ENCODE measurements around the gene ARHGAP27.

ARHGAP27 gene

GRCh38 chr17:45430006-45430737 is 2.5 kb downstream of the ARHGAP27 start:
- no peak for DNase-seq

- DNase-seq: no peak
These were observed 3.2 kb downstream of the ARHGAP27 start for GRCh38 chr17:45429339-45430005.

DNA sequence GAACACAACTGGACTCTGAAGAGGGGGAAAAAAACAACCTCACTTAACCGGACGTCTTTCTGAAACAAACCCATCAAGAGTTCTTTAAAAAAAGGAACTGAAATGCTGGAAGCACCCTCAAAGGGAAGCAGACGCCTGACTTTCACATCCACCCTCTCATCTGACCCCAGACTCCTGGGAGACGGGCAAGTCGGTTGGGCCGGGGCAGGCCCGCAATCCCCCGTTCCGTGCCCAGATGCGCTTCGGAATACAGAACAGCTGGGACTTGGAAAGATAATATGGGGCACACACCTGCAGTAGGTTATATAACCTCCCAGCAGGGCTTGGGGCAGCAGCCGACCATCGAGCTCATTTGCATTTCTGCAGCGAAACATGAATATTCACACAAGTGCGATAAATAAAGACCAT is 3.7 kb downstream of the ARHGAP27 start:
- peak; percentile 68 to 72 for DNase-seq

DNA sequence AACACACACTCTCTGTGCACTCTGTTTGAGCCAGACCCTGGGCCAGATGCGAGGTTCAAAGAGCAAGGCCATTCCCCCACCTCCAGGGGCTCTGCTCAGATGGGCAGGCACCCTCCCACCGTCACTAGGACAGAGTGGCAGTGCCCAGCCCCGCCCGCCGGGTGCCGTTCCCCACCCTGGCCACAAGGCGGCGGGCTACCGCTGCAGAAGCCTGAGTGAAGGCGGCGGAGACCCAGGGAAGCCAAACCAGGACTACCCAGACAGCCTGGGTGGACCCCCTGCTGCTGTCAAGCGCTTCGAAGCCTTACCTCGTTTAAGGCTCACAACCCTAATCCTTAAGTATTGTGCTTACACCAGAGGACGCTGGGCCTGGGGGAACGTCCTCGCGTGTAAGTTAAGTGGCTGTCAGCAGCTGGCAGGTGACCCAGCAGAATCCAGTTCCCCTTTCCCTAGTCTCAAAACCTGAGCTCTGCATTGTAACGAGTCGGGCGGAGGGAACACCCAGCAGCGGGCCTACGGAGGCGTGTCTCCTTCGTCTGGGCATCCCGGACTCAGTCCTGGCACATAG is 4.5 kb downstream of the ARHGAP27 start:
- DNase-seq: peak; percentile 63 to 80

GRCh38 chr17:45427181-45427835 is 5.4 kb downstream of the ARHGAP27 start:
- DNase-seq: no peak

DNA sequence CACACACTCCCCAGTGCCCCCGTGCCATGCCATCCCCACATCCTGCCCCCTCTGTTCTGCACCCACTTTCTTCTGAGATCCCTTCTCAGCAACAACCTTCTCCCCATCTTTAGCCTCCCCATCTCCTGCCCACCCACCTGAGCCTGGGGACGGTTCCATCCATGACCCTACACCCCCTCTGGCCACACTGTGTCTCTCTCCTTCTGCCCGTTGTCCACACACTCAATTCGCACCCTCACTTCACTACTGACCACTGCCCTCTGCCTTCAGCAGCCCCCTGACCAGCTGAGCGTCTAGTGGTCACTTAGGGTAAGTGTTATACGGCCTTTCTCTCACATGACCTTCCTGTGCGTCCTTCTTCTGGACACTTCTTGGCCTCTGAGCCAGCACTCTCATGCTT is 6.1 kb downstream of the ARHGAP27 start:
- DNase-seq: no peak

DNA sequence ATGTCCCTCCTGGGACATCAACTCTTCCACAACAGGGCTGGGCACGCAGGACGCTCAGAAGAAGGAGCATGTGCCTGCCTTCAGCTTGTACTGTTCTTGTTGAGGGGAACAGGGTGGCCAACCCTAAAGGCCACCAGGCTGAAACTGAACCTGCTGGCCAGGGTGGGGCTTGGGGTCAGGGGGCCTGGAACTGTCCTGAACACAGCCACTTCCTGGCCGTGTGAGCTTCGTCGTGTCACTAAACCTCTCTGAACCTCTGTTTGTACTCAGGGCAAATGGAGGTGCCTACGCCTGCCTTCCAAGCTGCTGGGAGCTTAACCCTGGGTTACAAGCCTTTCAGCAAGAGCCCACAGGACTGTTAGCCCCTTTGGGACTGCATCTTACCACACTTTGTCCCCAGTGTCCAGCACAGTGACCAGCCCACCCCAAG is 6.7 kb downstream of the ARHGAP27 start:
- no peak for DNase-seq

- DNase-seq: peak in 1 of 2 donors; percentile 48
These were observed 7.3 kb downstream of the ARHGAP27 start for GRCh38 chr17:45425125-45425983.

GRCh38 chr17:45424769-45425124 is 7.9 kb downstream of the ARHGAP27 start:
- no peak for DNase-seq

DNA sequence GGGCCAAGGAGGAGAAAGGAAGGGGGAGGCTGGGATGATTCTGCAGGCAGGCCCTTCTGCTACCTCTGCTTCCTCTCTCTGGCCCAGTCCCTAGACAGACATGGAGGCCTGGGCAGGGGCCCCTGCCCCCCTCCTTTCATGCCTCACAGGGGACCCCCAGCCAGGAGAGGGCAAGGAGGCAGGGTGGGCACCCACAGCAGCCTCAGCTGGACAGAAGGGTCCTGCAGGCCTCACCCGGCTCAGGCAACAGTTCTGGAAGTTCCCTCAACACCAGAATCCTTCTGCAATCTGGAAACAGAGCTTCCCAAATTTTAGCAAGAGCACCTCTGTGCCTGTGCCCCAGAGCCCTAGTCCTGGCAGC is 8.7 kb downstream of the ARHGAP27 start:
- no peak for DNase-seq

DNA sequence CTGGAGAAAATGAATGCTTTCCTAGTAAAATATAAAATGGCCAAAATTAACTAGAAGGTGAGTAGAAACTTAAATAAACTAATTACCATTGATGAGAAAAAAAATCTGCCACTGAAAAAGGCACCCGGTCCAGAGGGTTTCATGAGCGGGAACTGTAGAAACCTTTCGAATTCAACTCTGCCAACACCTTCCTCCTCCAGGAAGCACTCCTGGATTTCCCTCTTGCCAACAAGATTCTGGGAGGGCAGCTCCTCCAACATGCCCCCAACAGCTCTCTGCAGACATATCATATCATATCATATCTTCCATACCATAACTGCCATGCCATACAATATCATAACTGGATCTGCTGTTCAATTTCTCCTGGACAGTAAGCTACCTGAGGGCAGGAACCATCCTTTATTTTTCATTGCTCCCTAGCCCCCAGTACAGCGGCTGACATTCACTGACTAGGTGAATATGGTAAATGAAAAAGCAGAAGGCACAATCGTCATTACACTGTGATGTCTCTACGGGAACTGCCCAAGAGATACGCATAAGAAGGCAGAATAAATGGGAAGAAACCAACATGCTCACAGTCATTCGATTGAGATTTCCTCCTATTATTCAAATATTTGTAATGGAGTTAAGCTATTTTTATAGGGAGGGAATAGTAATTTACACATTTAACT is 9.2 kb downstream of the ARHGAP27 start:
- no peak for DNase-seq

DNA sequence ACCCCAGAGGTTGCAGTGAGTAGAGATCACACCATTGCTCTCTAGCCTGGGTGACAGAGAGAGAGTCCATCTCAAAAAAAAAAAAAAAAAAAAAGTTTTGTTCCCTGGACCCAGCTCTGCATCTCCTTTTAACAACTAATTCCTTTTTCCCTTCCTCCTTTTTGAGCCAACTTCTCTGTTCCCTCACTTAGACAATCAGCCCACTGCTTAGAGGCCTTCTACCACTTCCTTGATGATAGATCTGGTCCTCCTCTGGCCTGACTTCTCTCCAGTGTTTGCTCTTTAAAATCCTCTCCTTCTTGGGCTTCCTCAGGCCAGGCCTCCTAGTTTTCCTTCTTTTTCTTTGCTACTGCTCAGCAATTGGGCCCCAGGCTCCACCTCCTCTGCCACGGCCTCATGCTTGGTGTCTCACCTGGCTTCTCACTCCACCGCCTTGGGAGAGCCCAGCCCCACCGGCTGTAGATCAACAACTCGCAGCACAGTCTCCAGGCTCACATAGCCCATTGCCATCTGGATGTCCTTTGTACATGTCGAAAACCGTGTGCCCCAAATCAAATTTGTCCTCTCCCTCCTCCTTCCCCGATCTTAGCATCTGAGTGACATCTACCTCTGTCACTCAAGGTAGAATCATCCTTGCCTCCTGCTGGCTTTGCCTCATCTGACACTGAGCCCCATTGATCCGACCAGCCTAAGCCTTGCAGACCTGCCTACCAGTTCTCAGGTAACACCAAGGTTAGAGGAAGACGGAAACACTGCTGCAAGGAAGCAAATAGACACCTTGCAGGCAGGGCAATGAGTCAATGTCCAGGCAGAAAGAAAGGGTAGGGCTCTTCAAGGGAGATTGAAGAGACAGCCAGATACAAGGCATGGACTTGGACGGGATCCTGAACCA is 17.4 kb downstream of the ARHGAP27 start:
- peak; percentile 40 to 58 for DNase-seq

GRCh38 chr17:45413498-45413923 is 19.2 kb downstream of the ARHGAP27 start:
- DNase-seq: peak; percentile 88 to 89

- DNase-seq: peak in 1 of 2 donors; percentile 56
These were observed 21.1 kb downstream of the ARHGAP27 start for GRCh38 chr17:45411348-45412105.

DNA sequence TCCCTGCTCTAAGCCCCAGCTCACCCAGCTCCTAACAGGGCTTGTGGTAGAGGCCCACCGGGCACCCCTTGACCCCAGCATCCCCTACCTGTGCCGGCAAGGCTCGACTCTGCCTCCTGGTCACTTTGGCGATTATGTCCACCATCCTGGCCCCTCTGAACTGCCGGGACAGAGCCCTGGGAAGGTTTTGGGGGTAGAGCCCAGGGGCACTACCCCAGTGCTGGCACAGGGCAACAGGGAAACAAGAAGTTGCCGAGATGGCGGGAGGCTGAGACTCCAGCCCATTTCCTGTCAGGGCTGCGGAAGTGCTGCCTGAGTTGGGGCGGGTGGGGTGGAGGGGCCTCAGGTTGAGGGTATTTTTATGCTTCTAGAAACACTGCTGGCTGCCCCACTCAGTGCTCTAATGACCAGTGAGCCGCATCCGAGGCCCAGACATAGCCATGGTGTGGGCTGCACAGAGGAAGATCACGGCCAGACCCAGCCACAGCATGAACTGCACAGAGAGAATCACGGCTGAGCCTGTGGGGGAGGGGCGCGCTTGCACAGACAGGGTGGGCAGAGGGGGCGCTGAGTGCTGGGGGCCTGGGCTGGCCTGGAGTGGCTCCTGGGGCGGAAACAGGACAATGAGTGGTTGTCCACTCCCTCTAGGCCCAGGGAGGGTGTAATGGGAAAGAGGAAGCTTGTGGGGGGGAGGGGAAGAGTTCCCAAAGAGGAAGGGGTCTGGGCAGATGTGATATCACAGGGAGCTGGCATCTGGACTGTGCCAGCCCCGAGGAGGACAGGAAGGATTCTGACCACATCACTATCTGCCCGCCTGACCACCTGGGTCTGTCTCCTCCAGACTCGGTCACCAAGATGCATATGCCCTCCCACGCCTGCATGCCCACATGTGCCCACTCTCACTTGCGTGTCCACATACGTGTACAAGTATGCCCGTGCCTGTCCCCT is 22.3 kb downstream of the ARHGAP27 start:
- DNase-seq: peak; percentile 67 to 68

DNA sequence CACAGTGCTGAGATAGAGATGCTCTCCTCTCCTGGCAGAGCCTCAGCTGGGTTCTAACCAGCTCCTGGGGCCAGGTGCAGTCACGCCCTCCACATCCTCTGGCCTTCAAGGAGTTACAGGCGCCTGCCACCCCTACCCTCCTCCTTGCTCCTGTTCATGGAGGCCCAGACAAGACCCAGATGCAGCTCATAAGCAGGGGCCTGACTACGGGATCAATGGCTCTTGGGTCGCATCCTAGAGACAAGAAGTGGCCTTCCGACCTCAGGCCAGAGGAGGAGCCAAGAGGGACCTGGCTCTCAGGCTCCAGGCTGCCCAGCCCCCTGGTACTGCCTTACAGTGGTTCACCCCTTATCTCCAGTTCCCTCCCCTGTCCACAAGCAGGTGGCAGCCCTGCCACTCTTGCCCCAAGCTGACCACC is 23.0 kb downstream of the ARHGAP27 start:
- DNase-seq: no peak

- DNase-seq: no peak
These were observed 23.9 kb downstream of the ARHGAP27 start for GRCh38 chr17:45408611-45409421.

- no peak for DNase-seq
These were observed 26.6 kb downstream of the ARHGAP27 start for GRCh38 chr17:45406107-45406506.
